Measurements from ENCODE around the gene RASA2. TPM values are rescaled to one million over a fixed set of nuclear protein-coding genes. Genes with fewer than 3 reads are reported as not detected.

RASA2 gene
- total and polyA plus RNA-seq, 9 of the 15 experiments (the other 6 are each of a cell fraction or from before 2014, with no cell fraction given) = 2.0 to 12.8 (median 9.5) TPM

DNA sequence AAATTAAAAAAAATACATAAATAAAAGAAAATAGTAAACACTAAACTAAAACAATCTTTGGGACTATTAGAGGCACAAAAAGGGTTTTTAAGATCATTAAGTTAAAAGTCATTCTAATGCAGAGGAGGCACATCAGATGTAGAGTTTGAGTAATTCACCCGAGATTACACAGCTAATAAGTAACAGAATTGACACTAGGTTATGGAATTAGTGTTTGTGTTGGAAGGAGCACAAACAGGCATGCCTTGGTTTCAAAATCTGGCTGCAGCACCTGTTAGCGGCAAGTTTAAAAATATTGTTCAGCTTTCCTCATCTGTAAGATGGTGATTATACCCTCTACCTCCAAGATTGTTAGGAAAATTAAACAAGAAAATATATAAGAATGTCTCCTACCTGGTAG is 39.0 kb downstream of the RASA2 start:
- FAIRE-seq (no peak), DNase-seq (ENCODE audit: extremely low read depth in 1 of 4, low spot score in 3 of 4) (no peak), ATAC-seq (no peak)
- WGBS (ENCODE audit: insufficient coverage, low coverage, missing lambda C conversion rate) = 76% methylated on average over 2 of the region's 2 CpGs
- no peaks in the 10 kb centered on the region for H4K20me1 ChIP-seq (replicated peaks; ENCODE audit: control insufficient read depth, insufficient read depth, low read length)
- CTCF ChIA-PET (ENCODE audit: low intra/inter-chr PET ratio) = no interaction called here
- TF ChIP-seq C11orf30 (IDR thresholded peaks at IDR 0.05; ENCODE audit: low read depth) (no peak), TRIM28 (IDR thresholded peaks at IDR 0.05) (no peak), TAF7 (tag; IDR thresholded peaks at IDR 0.05) (no peak), USF1 (CRISPR knock-in tag; IDR thresholded peaks at IDR 0.05) (no peak), FOXA3 (CRISPR knock-in tag; conservative IDR thresholded peaks at IDR 0.05 in 1 of 2, IDR thresholded peaks at IDR 0.05 in 1 of 2) (no peak), ZNF398 (CRISPR knock-in tag; IDR thresholded peaks at IDR 0.05) (no peak), CHD1 (IDR thresholded peaks at IDR 0.05; ENCODE audit: low read length) (no peak), NR3C1 (CRISPR knock-in tag; IDR thresholded peaks at IDR 0.05) (no peak), ZNF23 (CRISPR knock-in tag; IDR thresholded peaks at IDR 0.05) (no peak), CCAR2 (IDR thresholded peaks at IDR 0.05; ENCODE audit: low read depth, low read length) (no peak), CBFA2T2 (conservative IDR thresholded peaks at IDR 0.05) (no peak), PHF20 (IDR thresholded peaks at IDR 0.05; ENCODE audit: partially characterized antibody) (no peak), ZFP91 (CRISPR knock-in tag; IDR thresholded peaks at IDR 0.05) (no peak)
- TF ChIP-seq, protein P1, sequence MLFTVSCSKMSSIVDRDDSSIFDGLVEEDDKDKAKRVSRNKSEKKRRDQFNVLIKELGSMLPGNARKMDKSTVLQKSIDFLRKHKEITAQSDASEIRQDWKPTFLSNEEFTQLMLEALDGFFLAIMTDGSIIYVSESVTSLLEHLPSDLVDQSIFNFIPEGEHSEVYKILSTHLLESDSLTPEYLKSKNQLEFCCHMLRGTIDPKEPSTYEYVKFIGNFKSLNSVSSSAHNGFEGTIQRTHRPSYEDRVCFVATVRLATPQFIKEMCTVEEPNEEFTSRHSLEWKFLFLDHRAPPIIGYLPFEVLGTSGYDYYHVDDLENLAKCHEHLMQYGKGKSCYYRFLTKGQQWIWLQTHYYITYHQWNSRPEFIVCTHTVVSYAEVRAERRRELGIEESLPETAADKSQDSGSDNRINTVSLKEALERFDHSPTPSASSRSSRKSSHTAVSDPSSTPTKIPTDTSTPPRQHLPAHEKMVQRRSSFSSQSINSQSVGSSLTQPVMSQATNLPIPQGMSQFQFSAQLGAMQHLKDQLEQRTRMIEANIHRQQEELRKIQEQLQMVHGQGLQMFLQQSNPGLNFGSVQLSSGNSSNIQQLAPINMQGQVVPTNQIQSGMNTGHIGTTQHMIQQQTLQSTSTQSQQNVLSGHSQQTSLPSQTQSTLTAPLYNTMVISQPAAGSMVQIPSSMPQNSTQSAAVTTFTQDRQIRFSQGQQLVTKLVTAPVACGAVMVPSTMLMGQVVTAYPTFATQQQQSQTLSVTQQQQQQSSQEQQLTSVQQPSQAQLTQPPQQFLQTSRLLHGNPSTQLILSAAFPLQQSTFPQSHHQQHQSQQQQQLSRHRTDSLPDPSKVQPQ (CRISPR knock-in tag; IDR thresholded peaks at IDR 0.05; ENCODE audit: borderline replicate concordance) = no peak
- no peak overlapping the region for H3K9ac ChIP-seq (ENCODE audit: insufficient read depth in 1 of 2, low read depth in 2 of 2, low read length in 2 of 2)
- H3K27ac ChIP-seq (ENCODE audit: extremely low read depth, low read depth, low read length) = no peak overlapping the region
- H3K4me1 ChIP-seq (replicated peaks in 1 of 2; ENCODE audit: control insufficient read depth in 2 of 2, insufficient read depth in 2 of 2, low read length in 2 of 2) = peaks cover 0 to 4% of the 10 kb centered on the region in 2 experiments; a peak in 2 of 5 replicates
- no peaks in the 10 kb centered on the region for H3K9me1 ChIP-seq (ENCODE audit: control insufficient read depth, insufficient read depth, low read length)
- no peaks in the 10 kb centered on the region for H3K79me2 ChIP-seq (ENCODE audit: control insufficient read depth, insufficient read depth, low read length)
- no peaks in the 10 kb centered on the region for H3K9me3 ChIP-seq (replicated peaks; ENCODE audit: control insufficient read depth, insufficient read depth, low read depth, low read length)
- no peak overlapping the region for H2AFZ ChIP-seq (ENCODE audit: low read depth, low read length)
- H3K36me3 ChIP-seq (ENCODE audit: control insufficient read depth, insufficient read depth, low read length) = peaks cover 19% of the 10 kb centered on the region; the same call in 2 of the 3 replicates
- no TSS peak for BruUV-seq (replicated peaks)
- no peak overlapping the region for H3K4me2 ChIP-seq (ENCODE audit: insufficient read depth, low read length)
- no peak overlapping the region for H3K4me3 ChIP-seq
- H3K27me3 ChIP-seq (ENCODE audit: control insufficient read depth in 2 of 2, insufficient read depth in 2 of 2, low read length in 2 of 2) = no peaks in the 10 kb centered on the region
- in situ Hi-C loops (cut with MboI) = no loop called here
- POLR2A ChIA-PET = interaction anchor here (0.6 to 1.9 kb wide), 2 partner anchors 10 to 533 kb away, joined by 3 to 4 read pairs; no protein-coding TSS in a partner anchor
- intact Hi-C loops (cut with micrococcal nuclease) = no loop called here

Data from K562 (cell line).